Measurements from ENCODE around the gene OCRL.

The OCRL gene

GRCh38 chrX:129540068-129540653 lies at the start of gene OCRL:
Gene OCRL, plus strand, starts transcription at chrX:129540259. Its CDS starts 181 bp downstream, at chrX:129540440.
- peak; percentile 83 for DNase-seq (ENCODE audit: low spot score)

GRCh38 chrX:129490330-129490729 lies 49.7 kb upstream of the OCRL start:
- DNase-seq (ENCODE audit: low spot score), result no peak

- DNase-seq (ENCODE audit: low spot score), result peak; percentile 6
Measured at GRCh38 chrX:129493643-129494042, 46.4 kb upstream of the OCRL start.

DNA sequence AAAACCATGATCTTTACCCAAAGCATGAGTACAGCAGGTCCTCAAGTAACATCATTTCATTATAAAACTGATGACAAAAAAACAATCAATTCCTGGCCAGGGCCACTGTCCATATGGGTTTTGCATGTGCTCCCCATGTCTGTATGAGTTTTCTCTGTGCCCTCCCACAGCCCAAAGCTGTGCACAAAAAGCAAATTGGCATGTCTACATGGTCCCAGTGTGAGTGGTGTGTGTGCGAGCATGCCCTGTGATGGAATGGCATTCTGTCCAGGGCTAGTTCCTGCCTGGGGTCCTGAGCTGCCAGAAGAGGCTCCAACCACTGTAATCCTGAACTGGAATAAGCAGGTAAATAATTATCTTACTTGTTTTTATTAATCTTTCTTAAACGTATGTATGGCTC lies 45.2 kb upstream of the OCRL start:
- no peak for DNase-seq (ENCODE audit: low spot score)

GRCh38 chrX:129495900-129496299 lies 44.2 kb upstream of the OCRL start:
- DNase-seq (ENCODE audit: low spot score), result no peak

GRCh38 chrX:129496625-129497024 lies 43.4 kb upstream of the OCRL start:
- no peak for DNase-seq (ENCODE audit: low spot score)

- no peak for DNase-seq (ENCODE audit: low spot score)
Measured at GRCh38 chrX:129497146-129497843, 42.8 kb upstream of the OCRL start.

DNA sequence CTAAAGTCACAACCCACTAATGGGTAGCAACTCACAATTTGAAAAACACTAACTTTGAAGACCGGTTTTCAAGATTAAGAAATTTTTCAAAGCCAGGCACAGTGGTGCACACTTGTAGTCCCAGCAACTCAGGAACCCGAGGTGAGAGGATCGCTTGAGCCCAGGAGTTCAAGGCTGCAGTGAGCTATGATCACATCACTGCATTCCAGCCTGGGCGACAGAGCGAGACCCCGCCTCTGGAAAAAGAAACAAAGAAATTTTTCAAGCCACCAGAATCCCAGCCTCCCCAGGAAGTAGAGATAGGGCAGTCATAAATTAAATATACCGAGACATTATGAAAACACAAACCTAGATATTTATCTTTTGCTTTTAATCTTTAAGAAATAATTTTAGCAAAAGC lies 29.7 kb upstream of the OCRL start:
- no peak for DNase-seq (ENCODE audit: low spot score)

DNA sequence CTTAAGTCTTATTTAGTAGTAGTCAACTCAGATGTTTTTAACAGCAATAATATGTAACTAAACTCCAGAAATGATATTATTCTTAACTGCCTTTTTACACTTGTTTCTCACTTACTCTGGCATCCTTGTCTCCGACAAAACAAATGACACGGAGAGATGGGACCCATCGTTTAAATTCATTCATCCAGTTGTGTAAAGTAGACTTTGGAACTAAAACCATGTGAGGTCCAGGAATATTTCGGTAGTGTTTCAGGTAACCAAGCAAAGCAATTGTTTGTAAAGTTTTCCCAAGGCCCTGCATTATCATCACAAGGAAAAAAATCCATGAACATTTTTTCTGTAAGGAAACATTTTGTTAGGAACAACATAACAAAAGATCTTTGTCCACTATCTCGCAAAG lies 28.4 kb upstream of the OCRL start:
- no peak for DNase-seq (ENCODE audit: low spot score)

DNA sequence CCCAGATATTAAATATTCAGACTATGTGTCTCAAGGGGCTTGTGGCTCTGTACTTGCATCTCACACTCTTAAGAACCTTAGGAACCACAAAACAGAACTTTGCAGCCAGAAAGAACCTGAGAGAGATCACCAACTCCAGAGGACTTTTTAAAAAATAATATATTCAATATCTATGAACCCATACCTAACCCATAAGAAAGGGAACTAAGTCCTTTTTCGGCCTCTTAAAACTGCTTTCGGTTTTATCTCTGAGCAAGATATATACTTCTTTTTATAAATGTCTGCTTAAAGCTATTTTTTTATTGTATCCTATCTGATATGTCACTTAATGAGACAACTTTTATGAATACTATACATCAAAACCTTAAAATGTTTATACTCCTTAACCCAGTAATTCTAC lies 27.6 kb upstream of the OCRL start:
- DNase-seq (ENCODE audit: low spot score), result no peak

DNA sequence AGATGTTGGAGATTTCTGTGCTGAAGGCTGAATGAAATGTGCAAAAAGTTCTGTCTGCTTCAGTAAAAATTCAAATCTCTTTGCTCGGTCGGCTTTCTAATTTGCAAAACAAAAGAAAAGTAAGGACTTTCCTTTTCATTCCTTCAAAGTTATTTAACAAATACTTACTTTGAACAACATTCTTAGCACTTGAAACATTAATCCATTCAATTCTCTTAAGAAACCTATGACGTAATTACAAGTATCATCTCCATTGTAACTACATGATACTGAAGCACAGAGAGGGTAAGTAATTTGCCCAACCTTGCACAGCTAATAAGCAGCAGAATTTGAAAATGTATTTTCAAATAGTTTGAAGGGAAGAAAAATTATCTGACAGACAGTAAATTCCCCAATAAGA lies 23.7 kb upstream of the OCRL start:
- no peak for DNase-seq (ENCODE audit: low spot score)

DNA sequence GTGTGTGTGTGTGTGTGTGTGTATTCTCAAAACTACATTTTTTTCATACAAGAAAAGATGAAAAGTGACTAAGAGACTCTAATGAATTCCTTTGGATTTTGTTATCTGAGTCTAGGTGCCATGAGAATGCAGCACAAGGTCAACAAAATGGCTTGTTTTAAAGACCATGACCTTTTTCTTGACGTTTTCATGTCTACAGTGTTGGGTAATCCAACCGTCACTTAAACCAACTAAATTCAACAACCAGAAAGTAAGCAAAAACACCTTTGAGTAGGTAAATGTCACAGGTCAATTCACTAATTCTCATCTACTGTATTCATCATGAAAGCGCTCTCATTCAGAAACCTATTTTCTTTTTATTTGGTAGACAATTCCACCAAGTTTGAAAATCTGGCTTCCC lies 19.9 kb upstream of the OCRL start:
- no peak for DNase-seq (ENCODE audit: low spot score)

DNA sequence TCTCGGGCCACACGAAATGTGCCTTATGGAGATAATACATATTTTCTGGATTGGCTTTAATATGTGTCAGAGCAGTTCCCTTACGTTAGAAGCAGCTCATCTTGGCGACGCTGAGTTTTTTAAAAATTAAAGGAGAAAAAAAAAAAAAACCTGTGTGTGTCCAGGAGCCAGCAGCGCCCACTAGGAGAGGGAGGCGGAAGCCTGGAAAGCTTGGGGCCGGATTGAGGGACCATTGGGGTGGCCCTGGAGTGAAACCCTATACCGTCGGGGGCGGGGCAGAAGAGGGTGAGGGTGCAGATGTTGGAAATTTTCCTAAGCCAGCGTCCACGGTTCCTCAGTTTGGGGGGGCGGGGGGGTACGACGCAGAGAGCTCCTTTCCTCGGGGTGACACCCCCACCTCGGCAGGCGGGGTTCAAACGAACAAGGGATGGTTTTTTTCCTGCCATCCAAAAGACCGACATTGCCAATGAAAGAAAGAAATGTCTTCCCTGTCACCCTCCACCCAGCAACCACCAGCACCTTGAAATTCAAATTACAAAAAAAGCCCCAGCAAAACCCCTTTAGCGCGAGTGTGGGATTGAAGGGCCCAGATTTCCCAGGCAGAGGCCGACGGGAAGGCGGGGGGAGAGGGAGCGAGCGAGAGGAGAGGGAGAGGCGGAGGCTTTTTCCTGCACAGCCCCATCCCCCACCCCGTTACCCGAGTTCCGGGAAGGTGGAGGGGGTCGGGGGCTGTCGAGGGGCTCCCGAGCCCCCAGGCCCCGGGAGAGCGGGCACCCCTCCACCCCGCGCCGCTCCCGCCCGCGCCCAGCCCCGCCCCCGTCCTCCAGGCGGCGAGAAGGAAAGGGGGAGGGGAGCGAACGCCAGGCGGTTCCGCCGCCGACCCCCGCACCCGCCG lies 17.6 kb upstream of the OCRL start:
- peak; percentile 65 for DNase-seq (ENCODE audit: low spot score)

- DNase-seq (ENCODE audit: low spot score), result peak; percentile 78
Measured at GRCh38 chrX:129523079-129523911, 16.8 kb upstream of the OCRL start, which contains the start of gene SMARCA1. Gene SMARCA1, minus strand, starts transcription at chrX:129523490. Its CDS starts 120 bp downstream, at chrX:129523370.

DNA sequence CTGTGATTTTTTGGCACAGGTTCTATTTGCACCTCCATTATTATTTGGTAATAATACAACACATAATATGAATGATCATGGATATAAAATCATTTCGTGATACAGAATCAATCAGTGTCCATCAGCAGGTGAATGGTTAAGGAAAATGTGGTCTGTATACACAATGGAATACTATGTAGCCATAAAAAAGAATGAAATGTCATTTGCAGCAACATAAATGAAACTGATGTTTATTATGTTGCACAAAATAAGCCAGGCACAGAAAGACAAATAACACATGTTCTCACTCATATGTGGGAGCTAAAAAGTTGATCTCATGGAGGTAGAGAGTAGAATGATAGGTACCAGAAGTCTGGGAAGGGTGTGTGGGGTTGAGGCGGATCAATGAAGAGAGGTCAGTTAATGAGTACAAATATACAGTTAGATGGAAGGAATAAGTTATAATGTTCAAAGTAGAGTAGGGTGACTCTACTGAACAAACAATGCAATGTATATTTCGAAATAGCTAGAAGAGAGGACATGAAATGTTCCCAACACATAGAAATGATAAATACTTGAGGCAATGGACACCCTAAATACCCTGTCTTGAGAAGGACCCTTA lies 15.7 kb upstream of the OCRL start:
- DNase-seq (ENCODE audit: low spot score), result no peak

DNA sequence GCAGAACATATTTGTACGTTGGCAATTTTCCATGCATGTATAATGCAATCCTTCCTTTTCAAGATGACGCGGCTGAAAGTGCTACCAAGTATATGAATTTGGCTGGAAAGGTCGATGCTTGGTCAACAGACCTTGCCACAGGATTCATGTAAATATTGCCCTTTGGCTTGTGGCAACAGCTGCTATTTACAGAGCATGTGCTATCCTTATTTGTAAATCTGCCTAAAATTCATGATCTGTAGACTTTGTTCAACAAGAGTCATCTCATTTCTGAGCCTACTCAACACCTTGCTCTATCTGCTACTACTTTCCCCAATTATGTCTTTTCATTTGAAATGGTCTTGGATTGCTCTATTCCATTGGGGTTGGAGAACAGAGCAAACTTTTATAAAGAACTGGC lies 14.9 kb upstream of the OCRL start:
- no peak for DNase-seq (ENCODE audit: low spot score)

- DNase-seq (ENCODE audit: low spot score), result no peak
Measured at GRCh38 chrX:129525896-129526295, 14.2 kb upstream of the OCRL start.

GRCh38 chrX:129529685-129530281 lies 10.3 kb upstream of the OCRL start:
- no peak for DNase-seq (ENCODE audit: low spot score)

GRCh38 chrX:129530410-129530809 lies 9.6 kb upstream of the OCRL start:
- DNase-seq (ENCODE audit: low spot score), result no peak

- DNase-seq (ENCODE audit: low spot score), result no peak
Measured at GRCh38 chrX:129531132-129531531, 8.9 kb upstream of the OCRL start.

All from AG08396 (cell line).